GM23338 (cell line): ENCODE data around the gene DDX56. TPM values are rescaled to one million over a fixed set of nuclear protein-coding genes. Genes with fewer than 3 reads are reported as not detected.

Experiments used
- ATAC-seq: fragments of 200-7000 bp; cut with Tn5 transposase; 3 replicates; pipeline ENCODE4 v1.9.1; 2020
- DNase-seq: peaks from one replicate; pipeline ENCODE4 v3.0.0-alpha.2; 2015; ENCODE audit warnings: low spot score
- H2AFZ ChIP-seq: fragments of 200-600 bp; sonication (generic); 2 replicates; pipeline ENCODE4 v1.8.0; 2016; ENCODE audit warnings: antibody characterized with exemption, mild to moderate bottlenecking, moderate library complexity
- H3F3A ChIP-seq: fragments of 200-600 bp; sonication (generic); replicated peaks from 2 replicates; pipeline ENCODE4 v1.8.0; 2017; ENCODE audit warnings: antibody characterized with exemption, mixed run types, low read depth
- H3K27ac ChIP-seq: fragments of 200-600 bp; sonication (generic); 2 replicates; pipeline ENCODE4 v1.6.1; 2016; ENCODE audit warnings: low read depth
- H3K27me3 ChIP-seq: fragments of 200-600 bp; sonication (generic); 2 replicates; pipeline ENCODE4 v1.8.0; 2016; ENCODE audit warnings: mild to moderate bottlenecking, mixed run types, moderate library complexity; ENCODE audit not compliant: insufficient read depth
- H3K36me3 ChIP-seq: fragments of 200-600 bp; sonication (generic); 2 replicates; pipeline ENCODE4 v1.8.0; 2016; ENCODE audit warnings: mild to moderate bottlenecking; ENCODE audit not compliant: insufficient read depth
- H3K4me1 ChIP-seq: fragments of 200-600 bp; sonication (generic); 2 replicates; pipeline ENCODE4 v1.8.0; 2016; ENCODE audit warnings: mild to moderate bottlenecking, moderate library complexity; ENCODE audit not compliant: insufficient read depth
- H3K4me2 ChIP-seq: fragments of 200-600 bp; sonication (generic); 2 replicates; pipeline ENCODE4 v1.7.1; 2017; ENCODE audit warnings: mixed run types
- H3K4me3 ChIP-seq: fragments of 200-600 bp; sonication (generic); 2 replicates; pipeline ENCODE4 v1.6.1; 2016; ENCODE audit warnings: mixed run types
- H3K79me2 ChIP-seq: fragments of 200-600 bp; sonication (generic); replicated peaks from 2 replicates; pipeline ENCODE4 v1.8.0; 2017; ENCODE audit warnings: mild to moderate bottlenecking; ENCODE audit not compliant: insufficient read depth
- H3K9me2 ChIP-seq: fragments of 200-600 bp; sonication (generic); 2 replicates; pipeline ENCODE4 v1.8.0; 2017; ENCODE audit not compliant: insufficient read depth
- H4K20me1 ChIP-seq: fragments of 200-600 bp; sonication (generic); replicated peaks from 2 replicates; pipeline ENCODE4 v1.8.0; 2017; ENCODE audit warnings: mild to moderate bottlenecking; ENCODE audit not compliant: insufficient read depth
- H3K27ac Mint-ChIP-seq: 2 replicates; pipeline ENCODE4 v1.8.0; 2020; ENCODE audit warnings: inconsistent platforms, mild to moderate bottlenecking, moderate library complexity, mixed read lengths
- H3K27me3 Mint-ChIP-seq: 3 replicates; pipeline ENCODE4 v1.8.0; 2022; ENCODE audit warnings: low read depth, mild to moderate bottlenecking, moderate library complexity, mixed read lengths, inconsistent platforms; ENCODE audit not compliant: insufficient read depth, poor library complexity
- H3K36me3 Mint-ChIP-seq: 3 replicates; pipeline ENCODE4 v1.8.0; 2021; ENCODE audit warnings: low read depth, mild to moderate bottlenecking, inconsistent platforms, moderate library complexity, mixed read lengths
- H3K4me1 Mint-ChIP-seq: 3 replicates; pipeline ENCODE4 v1.8.0; 2020; ENCODE audit warnings: mild to moderate bottlenecking, inconsistent platforms, mixed read lengths
- H3K4me3 Mint-ChIP-seq: 3 replicates; pipeline ENCODE4 v1.8.0; 2021; ENCODE audit warnings: moderate library complexity, mild to moderate bottlenecking, inconsistent platforms, mixed read lengths
- H3K9me3 Mint-ChIP-seq: 3 replicates; pipeline ENCODE4 v1.8.0; 2020; ENCODE audit warnings: moderate library complexity, mild to moderate bottlenecking, inconsistent platforms, mixed read lengths
- CTCF ChIP-seq, 2 experiments: fragments of 200-600 bp in 1 of 2; sonication (generic) in 1 of 2; conservative IDR thresholded peaks; 2 replicates each; pipeline versions ENCODE4 v1.5.1 to v1.6.1; 2016 to 2017; ENCODE audit warnings: antibody characterized with exemption in 2 of 2, low read depth in 2 of 2, mild to moderate bottlenecking in 2 of 2, moderate library complexity in 1 of 2
- EZH2 ChIP-seq: fragments of 200-600 bp; sonication (generic); IDR thresholded peaks from one replicate; pipeline ENCODE4 v1.8.0; 2017; ENCODE audit warnings: antibody characterized with exemption, mild to moderate bottlenecking, low read depth; ENCODE audit not compliant: unreplicated experiment
- JUNB ChIP-seq: IDR thresholded peaks from one replicate; pipeline ENCODE4 v1.6.1; 2016; ENCODE audit warnings: antibody characterized with exemption; ENCODE audit not compliant: unreplicated experiment
- NANOG ChIP-seq: IDR thresholded peaks from 2 replicates; pipeline ENCODE4 v1.6.1; 2016; ENCODE audit warnings: antibody characterized with exemption, borderline replicate concordance
- POLR2AphosphoS5 ChIP-seq: IDR thresholded peaks from 2 replicates; pipeline ENCODE4 v1.6.1; 2016; ENCODE audit warnings: antibody characterized with exemption, low read depth
- REST ChIP-seq: IDR thresholded peaks from one replicate; pipeline ENCODE4 v1.6.1; 2018; ENCODE audit warnings: antibody characterized with exemption; ENCODE audit not compliant: unreplicated experiment
- ZNF331 ChIP-seq: fragments of 250-450 bp; sonication (Bioruptor Pico); IDR thresholded peaks from 2 replicates; pipeline ENCODE4 v1.5.0; 2020; ENCODE audit warnings: low read depth, mild to moderate bottlenecking, moderate library complexity
- ZNF462 ChIP-seq: fragments of 250-450 bp; sonication (Bioruptor Pico); IDR thresholded peaks from 2 replicates; pipeline ENCODE4 v1.5.0; 2020; ENCODE audit warnings: mild to moderate bottlenecking, moderate library complexity
- polyA plus RNA-seq: library from polyadenylated mRNA; unstranded; fragments of >200 nt; fragmentation: Nextera tagmentation; extraction: Ambion mirVana; gene quantifications from 2 replicates; pipeline ENCODE4 v1.2.1, GENCODE V29; 2016
- total RNA-seq: library from RNA; depleted of rRNA; stranded (reverse); fragments of >200 nt; shearing (Covaris generic); gene quantifications from 2 replicates; pipeline ENCODE4 v1.2.3, GENCODE V29; 2014

The DDX56 gene
- total and polyA plus RNA-seq, 2 experiments from 2014 or later: 44.1 to 72.3 TPM

GRCh38 chr7:44576228-44576627 is 2.5 kb upstream of the DDX56 start:
- H3K9me3 Mint-ChIP-seq: peaks cover 2% of the 10 kb centered on the region; the same call in 1 of the 3 replicates
- DNase-seq (no peak), ATAC-seq (no peak)
- Histone ChIP-seq H3K4me3 (no peak overlapping the region), H3K4me2 (no peak overlapping the region), H3K4me1 (peaks cover 19% of the 10 kb centered on the region), H4K20me1 (peaks cover 5% of the 10 kb centered on the region), H2AFZ (no peak overlapping the region), H3K36me3 (peaks cover 35% of the 10 kb centered on the region), H3K27ac (no peak overlapping the region), H3F3A (peaks cover 10% of the 10 kb centered on the region), H3K79me2 (peaks cover 37% of the 10 kb centered on the region), H3K27me3 (no peaks in the 10 kb centered on the region), H3K9me2 (no peaks in the 10 kb centered on the region)
- peaks cover 12% of the 10 kb centered on the region for H3K27me3 Mint-ChIP-seq
- no peak overlapping the region for H3K27ac Mint-ChIP-seq
- TF ChIP-seq NANOG (no peak), POLR2AphosphoS5 (no peak), EZH2 (no peak), ZNF331 (no peak), REST (no peak), JUNB (no peak), ZNF462 (CRISPR knock-in tag) (no peak), CTCF (conservative IDR thresholded peaks at IDR 0.05; ENCODE audit: low read depth in 2 of 2) (no peak)
- no peak overlapping the region for H3K4me3 Mint-ChIP-seq
- peaks cover 65% of the 10 kb centered on the region for H3K36me3 Mint-ChIP-seq
- H3K4me1 Mint-ChIP-seq: peaks cover 25% of the 10 kb centered on the region
